GM23338 (cell line): ENCODE measurements around the gene PIGU. TPM values are rescaled to one million over a fixed set of nuclear protein-coding genes. Genes with fewer than 3 reads are reported as not detected.

Source experiments
- ATAC-seq: fragments of 200-7000 bp; cut with Tn5 transposase; 3 replicates; pipeline ENCODE4 v1.9.1; 2020
- DNase-seq: peaks from one replicate; pipeline ENCODE4 v3.0.0-alpha.2; 2015; ENCODE audit warnings: low spot score
- H2AFZ ChIP-seq: fragments of 200-600 bp; sonication (generic); 2 replicates; pipeline ENCODE4 v1.8.0; 2016; ENCODE audit warnings: antibody characterized with exemption, mild to moderate bottlenecking, moderate library complexity
- H3F3A ChIP-seq: fragments of 200-600 bp; sonication (generic); replicated peaks from 2 replicates; pipeline ENCODE4 v1.8.0; 2017; ENCODE audit warnings: antibody characterized with exemption, mixed run types, low read depth
- H3K27ac ChIP-seq: fragments of 200-600 bp; sonication (generic); 2 replicates; pipeline ENCODE4 v1.6.1; 2016; ENCODE audit warnings: low read depth
- H3K27me3 ChIP-seq: fragments of 200-600 bp; sonication (generic); 2 replicates; pipeline ENCODE4 v1.8.0; 2016; ENCODE audit warnings: mild to moderate bottlenecking, mixed run types, moderate library complexity; ENCODE audit not compliant: insufficient read depth
- H3K36me3 ChIP-seq: fragments of 200-600 bp; sonication (generic); 2 replicates; pipeline ENCODE4 v1.8.0; 2016; ENCODE audit warnings: mild to moderate bottlenecking; ENCODE audit not compliant: insufficient read depth
- H3K4me1 ChIP-seq: fragments of 200-600 bp; sonication (generic); 2 replicates; pipeline ENCODE4 v1.8.0; 2016; ENCODE audit warnings: mild to moderate bottlenecking, moderate library complexity; ENCODE audit not compliant: insufficient read depth
- H3K4me2 ChIP-seq: fragments of 200-600 bp; sonication (generic); 2 replicates; pipeline ENCODE4 v1.7.1; 2017; ENCODE audit warnings: mixed run types
- H3K4me3 ChIP-seq: fragments of 200-600 bp; sonication (generic); 2 replicates; pipeline ENCODE4 v1.6.1; 2016; ENCODE audit warnings: mixed run types
- H3K79me2 ChIP-seq: fragments of 200-600 bp; sonication (generic); replicated peaks from 2 replicates; pipeline ENCODE4 v1.8.0; 2017; ENCODE audit warnings: mild to moderate bottlenecking; ENCODE audit not compliant: insufficient read depth
- H3K9me2 ChIP-seq: fragments of 200-600 bp; sonication (generic); 2 replicates; pipeline ENCODE4 v1.8.0; 2017; ENCODE audit not compliant: insufficient read depth
- H4K20me1 ChIP-seq: fragments of 200-600 bp; sonication (generic); replicated peaks from 2 replicates; pipeline ENCODE4 v1.8.0; 2017; ENCODE audit warnings: mild to moderate bottlenecking; ENCODE audit not compliant: insufficient read depth
- H3K27ac Mint-ChIP-seq: 2 replicates; pipeline ENCODE4 v1.8.0; 2020; ENCODE audit warnings: inconsistent platforms, mild to moderate bottlenecking, moderate library complexity, mixed read lengths
- H3K27me3 Mint-ChIP-seq: 3 replicates; pipeline ENCODE4 v1.8.0; 2022; ENCODE audit warnings: low read depth, mild to moderate bottlenecking, moderate library complexity, mixed read lengths, inconsistent platforms; ENCODE audit not compliant: insufficient read depth, poor library complexity
- H3K36me3 Mint-ChIP-seq: 3 replicates; pipeline ENCODE4 v1.8.0; 2021; ENCODE audit warnings: low read depth, mild to moderate bottlenecking, inconsistent platforms, moderate library complexity, mixed read lengths
- H3K4me1 Mint-ChIP-seq: 3 replicates; pipeline ENCODE4 v1.8.0; 2020; ENCODE audit warnings: mild to moderate bottlenecking, inconsistent platforms, mixed read lengths
- H3K4me3 Mint-ChIP-seq: 3 replicates; pipeline ENCODE4 v1.8.0; 2021; ENCODE audit warnings: moderate library complexity, mild to moderate bottlenecking, inconsistent platforms, mixed read lengths
- H3K9me3 Mint-ChIP-seq: 3 replicates; pipeline ENCODE4 v1.8.0; 2020; ENCODE audit warnings: moderate library complexity, mild to moderate bottlenecking, inconsistent platforms, mixed read lengths
- CTCF ChIP-seq, 2 experiments: fragments of 200-600 bp in 1 of 2; sonication (generic) in 1 of 2; conservative IDR thresholded peaks; 2 replicates each; pipeline versions ENCODE4 v1.5.1 to v1.6.1; 2016 to 2017; ENCODE audit warnings: antibody characterized with exemption in 2 of 2, low read depth in 2 of 2, mild to moderate bottlenecking in 2 of 2, moderate library complexity in 1 of 2
- ETS1 ChIP-seq: IDR thresholded peaks from 2 replicates; pipeline ENCODE4 v1.6.1; 2016; ENCODE audit warnings: antibody characterized with exemption
- EZH2 ChIP-seq: fragments of 200-600 bp; sonication (generic); IDR thresholded peaks from one replicate; pipeline ENCODE4 v1.8.0; 2017; ENCODE audit warnings: antibody characterized with exemption, mild to moderate bottlenecking, low read depth; ENCODE audit not compliant: unreplicated experiment
- EZH2phosphoT487 ChIP-seq: fragments of 200-600 bp; sonication (generic); IDR thresholded peaks from one replicate; pipeline ENCODE4 v1.8.1; 2018; ENCODE audit warnings: antibody characterized with exemption; ENCODE audit not compliant: unreplicated experiment
- JUNB ChIP-seq: IDR thresholded peaks from one replicate; pipeline ENCODE4 v1.6.1; 2016; ENCODE audit warnings: antibody characterized with exemption; ENCODE audit not compliant: unreplicated experiment
- NANOG ChIP-seq: IDR thresholded peaks from 2 replicates; pipeline ENCODE4 v1.6.1; 2016; ENCODE audit warnings: antibody characterized with exemption, borderline replicate concordance
- POLR2AphosphoS5 ChIP-seq: IDR thresholded peaks from 2 replicates; pipeline ENCODE4 v1.6.1; 2016; ENCODE audit warnings: antibody characterized with exemption, low read depth
- REST ChIP-seq: IDR thresholded peaks from one replicate; pipeline ENCODE4 v1.6.1; 2018; ENCODE audit warnings: antibody characterized with exemption; ENCODE audit not compliant: unreplicated experiment
- STAT1 ChIP-seq: IDR thresholded peaks from one replicate; pipeline ENCODE4 v1.6.1; 2016; ENCODE audit warnings: antibody characterized with exemption; ENCODE audit not compliant: unreplicated experiment
- ZNF114 ChIP-seq: fragments of 250-450 bp; sonication (Bioruptor Pico); IDR thresholded peaks from 2 replicates; pipeline ENCODE4 v1.5.0; 2020; ENCODE audit warnings: mild to moderate bottlenecking, moderate library complexity
- ZNF331 ChIP-seq: fragments of 250-450 bp; sonication (Bioruptor Pico); IDR thresholded peaks from 2 replicates; pipeline ENCODE4 v1.5.0; 2020; ENCODE audit warnings: low read depth, mild to moderate bottlenecking, moderate library complexity
- polyA plus RNA-seq: library from polyadenylated mRNA; unstranded; fragments of >200 nt; fragmentation: Nextera tagmentation; extraction: Ambion mirVana; gene quantifications from 2 replicates; pipeline ENCODE4 v1.2.1, GENCODE V29; 2016
- total RNA-seq: library from RNA; depleted of rRNA; stranded (reverse); fragments of >200 nt; shearing (Covaris generic); gene quantifications from 2 replicates; pipeline ENCODE4 v1.2.3, GENCODE V29; 2014

PIGU gene
- total and polyA plus RNA-seq, 2 experiments from 2014 or later = 24.3 to 28.9 TPM

- TF ChIP-seq NANOG = no peak
- no peak for TF ChIP-seq CTCF (conservative IDR thresholded peaks at IDR 0.05; ENCODE audit: low read depth in 2 of 2)
Observed at GRCh38 chr20:34577061-34577460, 99.8 kb downstream of the PIGU start (continued).

- Histone ChIP-seq H3K27ac (no peak overlapping the region), H2AFZ (no peak overlapping the region), H3K4me2 (no peak overlapping the region), H3K4me1 (peaks cover 6% of the 10 kb centered on the region; the same call in 1 of the 2 replicates), H4K20me1 (no peaks in the 10 kb centered on the region), H3F3A (no peaks in the 10 kb centered on the region), H3K79me2 (no peaks in the 10 kb centered on the region), H3K27me3 (no peaks in the 10 kb centered on the region), H3K4me3 (no peak overlapping the region), H3K36me3 (no peaks in the 10 kb centered on the region), H3K9me2 (no peaks in the 10 kb centered on the region)
- ATAC-seq (no peak), DNase-seq (no peak)
- Mint-ChIP-seq H3K36me3 (peaks cover 9% of the 10 kb centered on the region; the same call in 2 of the 3 replicates), H3K9me3 (no peaks in the 10 kb centered on the region), H3K4me3 (no peak overlapping the region), H3K27ac (no peak overlapping the region), H3K4me1 (peaks cover 10% of the 10 kb centered on the region; the same call in 2 of the 3 replicates), H3K27me3 (no peaks in the 10 kb centered on the region)
- TF ChIP-seq ZNF331 (CRISPR knock-in tag) = no peak
- no peak for TF ChIP-seq EZH2phosphoT487
Observed at GRCh38 chr20:34575756-34576155, 101.1 kb downstream of the PIGU start.

- Histone ChIP-seq H4K20me1 (no peaks in the 10 kb centered on the region), H3F3A (no peaks in the 10 kb centered on the region), H3K27me3 (no peaks in the 10 kb centered on the region), H3K36me3 (no peaks in the 10 kb centered on the region), H3K27ac (no peak overlapping the region), H3K9me2 (no peaks in the 10 kb centered on the region), H3K79me2 (no peaks in the 10 kb centered on the region), H3K4me1 (peaks cover 6% of the 10 kb centered on the region; the same call in 1 of the 2 replicates), H2AFZ (no peak overlapping the region), H3K4me2 (no peak overlapping the region), H3K4me3 (no peak overlapping the region)
- ATAC-seq (no peak), DNase-seq (no peak)
- Mint-ChIP-seq H3K9me3 (no peaks in the 10 kb centered on the region), H3K27ac (no peak overlapping the region), H3K4me3 (no peak overlapping the region), H3K36me3 (peaks cover 9% of the 10 kb centered on the region; the same call in 2 of the 3 replicates), H3K4me1 (peaks cover 11% of the 10 kb centered on the region; the same call in 2 of the 3 replicates), H3K27me3 (no peaks in the 10 kb centered on the region)
- no peak for TF ChIP-seq REST
- TF ChIP-seq POLR2AphosphoS5 = no peak
- TF ChIP-seq ZNF331 (CRISPR knock-in tag) = no peak
- no peak for TF ChIP-seq EZH2
- TF ChIP-seq NANOG = no peak
- TF ChIP-seq STAT1 = no peak
- no peak for TF ChIP-seq ZNF114 (CRISPR knock-in tag)
- no peak for TF ChIP-seq ETS1
- TF ChIP-seq EZH2phosphoT487 = no peak
- TF ChIP-seq JUNB = no peak
Observed at GRCh38 chr20:34575271-34575670, 101.6 kb downstream of the PIGU start.
